ENCODE data around the gene ABI2. TPM values are rescaled to one million over a fixed set of nuclear protein-coding genes. Genes with fewer than 3 reads are reported as not detected.

Gene ABI2
- total RNA-seq, 1 experiment from 2014 or later = 65.6 TPM

GRCh38 chr2:203432811-203433210 is 104.6 kb downstream of the ABI2 start:
- ChIA-PET POLR2A (interaction anchor here (0.7 kb wide), 1 partner anchor 535 kb away, joined by 3 read pairs; no protein-coding TSS in a partner anchor), CTCF (interaction anchor here (2.1 kb wide), 1 partner anchor 21 kb away, joined by 10 read pairs; no protein-coding TSS in a partner anchor)
- intact Hi-C loops (cut with micrococcal nuclease) = loop anchor here (5.0 kb wide), 1 partner anchor 861 kb away; no protein-coding TSS in a partner anchor
- no TSS peak for BruUV-seq (replicated peaks)
- peaks cover 48% of the 10 kb centered on the region for H3K36me3 Mint-ChIP-seq (ENCODE audit: insufficient read depth, unreplicated experiment)
- DNase-seq (ENCODE audit: unreplicated experiment) = no peak
- TF ChIP-seq CTCF (IDR thresholded peaks at IDR 0.05; ENCODE audit: unreplicated experiment) = no peak
- H3K4me3 Mint-ChIP-seq (ENCODE audit: unreplicated experiment) = no peak overlapping the region
- no peaks in the 10 kb centered on the region for H3K4me1 Mint-ChIP-seq (ENCODE audit: insufficient read depth, unreplicated experiment)
- H3K27me3 Mint-ChIP-seq (ENCODE audit: insufficient read depth, unreplicated experiment) = no peaks in the 10 kb centered on the region
- H3K27ac Mint-ChIP-seq (ENCODE audit: low read depth, unreplicated experiment) = no peak overlapping the region
- H3K9me3 Mint-ChIP-seq (ENCODE audit: unreplicated experiment) = no peaks in the 10 kb centered on the region

GRCh38 chr2:203436496-203436895 is 108.3 kb downstream of the ABI2 start:
- no peak for DNase-seq (ENCODE audit: unreplicated experiment)
- H3K36me3 Mint-ChIP-seq (ENCODE audit: insufficient read depth, unreplicated experiment) = peaks cover 63% of the 10 kb centered on the region
- BruUV-seq (replicated peaks) = no TSS peak
- no peak overlapping the region for H3K4me3 Mint-ChIP-seq (ENCODE audit: unreplicated experiment)
- ChIA-PET POLR2A (interaction anchor here (0.6 kb wide), 1 partner anchor 528 kb away, joined by 3 read pairs; no protein-coding TSS in a partner anchor), CTCF (interaction anchor here (0.7 to 2.1 kb wide), 3 partner anchors 16 to 1746 kb away, joined by 3 to 8 read pairs (median 3); no protein-coding TSS in a partner anchor)
- no peaks in the 10 kb centered on the region for H3K9me3 Mint-ChIP-seq (ENCODE audit: unreplicated experiment)
- no peaks in the 10 kb centered on the region for H3K27me3 Mint-ChIP-seq (ENCODE audit: insufficient read depth, unreplicated experiment)
- H3K27ac Mint-ChIP-seq (ENCODE audit: low read depth, unreplicated experiment) = no peak overlapping the region
- H3K4me1 Mint-ChIP-seq (ENCODE audit: insufficient read depth, unreplicated experiment) = no peaks in the 10 kb centered on the region
- TF ChIP-seq CTCF (IDR thresholded peaks at IDR 0.05; ENCODE audit: unreplicated experiment) = no peak
- intact Hi-C loops (cut with micrococcal nuclease) = no loop called here

- Mint-ChIP-seq H3K4me1 (ENCODE audit: insufficient read depth, unreplicated experiment) (no peaks in the 10 kb centered on the region), H3K9me3 (ENCODE audit: unreplicated experiment) (no peaks in the 10 kb centered on the region), H3K36me3 (ENCODE audit: insufficient read depth, unreplicated experiment) (peaks cover 59% of the 10 kb centered on the region), H3K27me3 (ENCODE audit: insufficient read depth, unreplicated experiment) (no peaks in the 10 kb centered on the region), H3K27ac (ENCODE audit: low read depth, unreplicated experiment) (no peak overlapping the region), H3K4me3 (ENCODE audit: unreplicated experiment) (no peak overlapping the region)
- no TSS peak for BruUV-seq (replicated peaks)
- TF ChIP-seq CTCF (IDR thresholded peaks at IDR 0.05; ENCODE audit: unreplicated experiment) = no peak
- CTCF ChIA-PET = interaction anchor here (1.0 to 1.6 kb wide), 2 partner anchors 9 to 17 kb away, joined by 4 to 5 read pairs; no protein-coding TSS in a partner anchor
- peak; percentile 4 for DNase-seq (ENCODE audit: unreplicated experiment)
- POLR2A ChIA-PET = no interaction called here
- intact Hi-C loops (cut with micrococcal nuclease) = no loop called here
Observed at GRCh38 chr2:203437511-203437910, 109.3 kb downstream of the ABI2 start.

- DNase-seq (ENCODE audit: unreplicated experiment) = no peak
- Mint-ChIP-seq H3K4me1 (ENCODE audit: insufficient read depth, unreplicated experiment) (no peaks in the 10 kb centered on the region), H3K9me3 (ENCODE audit: unreplicated experiment) (no peaks in the 10 kb centered on the region), H3K27ac (ENCODE audit: low read depth, unreplicated experiment) (no peak overlapping the region), H3K36me3 (ENCODE audit: insufficient read depth, unreplicated experiment) (peaks cover 57% of the 10 kb centered on the region), H3K27me3 (ENCODE audit: insufficient read depth, unreplicated experiment) (no peaks in the 10 kb centered on the region), H3K4me3 (ENCODE audit: unreplicated experiment) (no peak overlapping the region)
- ChIA-PET CTCF (interaction anchor here (1.0 to 1.9 kb wide), 4 partner anchors 10 to 30 kb away, joined by 3 to 7 read pairs (median 4); no protein-coding TSS in a partner anchor), POLR2A (no interaction called here)
- no TSS peak for BruUV-seq (replicated peaks)
- intact Hi-C loops (cut with micrococcal nuclease) = no loop called here
- no peak for TF ChIP-seq CTCF (IDR thresholded peaks at IDR 0.05; ENCODE audit: unreplicated experiment)
Observed at GRCh38 chr2:203438528-203438927, 110.3 kb downstream of the ABI2 start.
